IMR-90 (cell line): ENCODE measurements around the gene MYT1.

Experiments used
- BHLHE40 ChIP-seq: fragments of 150-350 bp; IDR thresholded peaks from 2 replicates; pipeline ENCODE4 v1.6.1; 2016; ENCODE audit warnings: mild to moderate bottlenecking, low read depth, low read length
- CEBPB ChIP-seq: IDR thresholded peaks from 2 replicates; pipeline ENCODE4 v1.6.1; 2012; ENCODE audit warnings: low read depth, low read length, improper control_type of control experiment
- CTCF ChIP-seq: conservative IDR thresholded peaks from 2 replicates; pipeline ENCODE4 v1.5.1; 2012; ENCODE audit warnings: mild to moderate bottlenecking, low read depth, low read length, improper control_type of control experiment
- MAFK ChIP-seq: IDR thresholded peaks from 2 replicates; pipeline ENCODE4 v1.6.1; 2012; ENCODE audit warnings: low read depth, low read length, improper control_type of control experiment
- MXI1 ChIP-seq: IDR thresholded peaks from 2 replicates; pipeline ENCODE4 v1.6.1; 2012; ENCODE audit warnings: low read depth, mild to moderate bottlenecking, low read length, moderate library complexity, borderline replicate concordance
- POLR2A ChIP-seq: IDR thresholded peaks from 2 replicates; pipeline ENCODE4 v1.6.1; 2012; ENCODE audit warnings: mild to moderate bottlenecking, low read depth, low read length
- RAD21 ChIP-seq: IDR thresholded peaks from 2 replicates; pipeline ENCODE4 v1.6.1; 2012; ENCODE audit warnings: low read length, improper control_type of control experiment
- RCOR1 ChIP-seq: IDR thresholded peaks from 2 replicates; pipeline ENCODE4 v1.6.1; 2012; ENCODE audit warnings: mild to moderate bottlenecking, low read length, improper control_type of control experiment; ENCODE audit not compliant: insufficient replicate concordance
- SMC3 ChIP-seq: fragments of 150-350 bp; IDR thresholded peaks from 2 replicates; pipeline ENCODE4 v1.6.1; 2016; ENCODE audit warnings: low read depth, mild to moderate bottlenecking, antibody characterized with exemption, low read length, moderate library complexity
- USF2 ChIP-seq: fragments of 150-350 bp; IDR thresholded peaks from 2 replicates; pipeline ENCODE4 v1.6.1; 2017; ENCODE audit warnings: mild to moderate bottlenecking, antibody characterized with exemption, low read length, low read depth

- TF ChIP-seq CTCF (no peak), POLR2A (no peak), MAFK (no peak), SMC3 (no peak), RAD21 (no peak), MXI1 (no peak), CEBPB (no peak), RCOR1 (no peak), USF2 (no peak), BHLHE40 (no peak)
These were observed 21.0 kb upstream of the MYT1 start for GRCh38 chr20:64143018-64143801.
